Fibroblast of mammary gland (primary cell): Measurements from ENCODE around the gene LRRC4C.
"Not testable (repeated sequence)": the region's sequence is repeated elsewhere in the genome, so short reads cannot be mapped to it uniquely, and the experiment has no call there.

Source experiments
- DNase-seq: peaks from one replicate; pipeline ENCODE4 v3.0.0-alpha.2; 2010; ENCODE audit warnings: low read depth
- H3K4me3 ChIP-seq: 2 replicates; pipeline ENCODE4 v1.5.1; 2011; ENCODE audit warnings: low read depth, mild to moderate bottlenecking, low read length, moderate library complexity; ENCODE audit not compliant: control insufficient read depth
- CTCF ChIP-seq: conservative IDR thresholded peaks from 2 replicates; pipeline ENCODE4 v1.5.1; 2011; ENCODE audit warnings: low read depth, low read length, inconsistent platforms; ENCODE audit not compliant: control insufficient read depth, insufficient read depth

LRRC4C gene

GRCh38 chr11:40921246-40921645 lies 538.2 kb downstream of the LRRC4C start:
- DNase-seq, result no peak
- TF ChIP-seq CTCF, result no peak
- no peak overlapping the region for H3K4me3 ChIP-seq

- not testable (repeated sequence) for H3K4me3 ChIP-seq
Measured at GRCh38 chr11:40910774-40911173, 548.7 kb downstream of the LRRC4C start.

GRCh38 chr11:40894501-40894900 lies 565.0 kb downstream of the LRRC4C start:
- no peak for DNase-seq
- no peak for TF ChIP-seq CTCF
- H3K4me3 ChIP-seq, result no peak overlapping the region

More at GRCh38 chr11:40910774-40911173, 548.7 kb downstream of the LRRC4C start:
- not testable (repeated sequence) for DNase-seq

GRCh38 chr11:40885250-40885954 lies 574.0 kb downstream of the LRRC4C start:
- no peak overlapping the region for H3K4me3 ChIP-seq
- DNase-seq, result no peak
- TF ChIP-seq CTCF, result no peak

- DNase-seq, result no peak
- no peak overlapping the region for H3K4me3 ChIP-seq
- no peak for TF ChIP-seq CTCF
Measured at GRCh38 chr11:40882301-40882700, 577.2 kb downstream of the LRRC4C start.

- no peak for DNase-seq
- H3K4me3 ChIP-seq, result no peak overlapping the region
- no peak for TF ChIP-seq CTCF
Measured at GRCh38 chr11:40879911-40880310, 579.5 kb downstream of the LRRC4C start.

GRCh38 chr11:40877981-40878380 lies 581.5 kb downstream of the LRRC4C start:
- TF ChIP-seq CTCF, result no peak
- H3K4me3 ChIP-seq, result no peak overlapping the region
- no peak for DNase-seq
